A549 (cell line): Measurements from ENCODE around the gene DPP10. TPM values are rescaled to one million over a fixed set of nuclear protein-coding genes. Genes with fewer than 3 reads are reported as not detected.
A peak's percentile ranks its signal among the peaks of the same experiment; 100 is the strongest.

Source experiments
- ATAC-seq, 2 experiments: fragments of 200-7000 bp in 1 of 2; fragments of >200 bp in 1 of 2; cut with Nextera tagmentation in 1 of 2; cut with Tn5 transposase in 1 of 2; 3 replicates each; pipeline versions ENCODE4 v1.8.0 to v1.9.1; 2018 to 2020; ENCODE audit warnings: mild to moderate bottlenecking in 1 of 2, moderate library complexity in 1 of 2
- CTCF ChIA-PET: fragments of 300-600 bp; sonication (Branson Sonifier 250); formaldehyde crosslinking; extraction: SDS; loops from one replicate; lab custom pipeline; 2021; ENCODE audit warnings: antibody characterized with exemption, inconsistent platforms; lab: Yijun Ruan, JAX
- POLR2A ChIA-PET: fragments of 350-600 bp; formaldehyde crosslinking; extraction: SDS; loops from one replicate; lab custom pipeline; 2021; ENCODE audit warnings: antibody characterized with exemption, inconsistent platforms; lab: Yijun Ruan, JAX
- DNase-seq, 2 experiments: peaks; one replicate each; pipeline versions ENCODE4 v3.0.0 to v3.0.0-alpha.2; 2011 to 2016; ENCODE audit warnings: low read depth in 1 of 2, low spot score in 1 of 2
- FAIRE-seq: peaks from 2 replicates; lab custom pipeline; 2011; peaks lifted over from hg19 to GRCh38; lab: Jason Lieb, UNC
- H3K27ac ChIP-seq, 2 experiments: fragments of >200 bp; sonication (Bioruptor Twin); formaldehyde crosslinking; 3 replicates each; pipeline ENCODE4 v1.5.1; 2016 to 2017
- H3K4me1 ChIP-seq: fragments of >200 bp; sonication (Bioruptor Twin); formaldehyde crosslinking; 3 replicates; pipeline ENCODE4 v1.6.1; 2016
- H3K4me2 ChIP-seq: fragments of >200 bp; sonication (Bioruptor Twin); formaldehyde crosslinking; 3 replicates; pipeline ENCODE4 v1.6.1; 2016
- H3K4me3 ChIP-seq: fragments of >200 bp; sonication (Bioruptor Twin); formaldehyde crosslinking; 3 replicates; pipeline ENCODE4 v1.5.1; 2016
- H3K9me3 ChIP-seq: fragments of >200 bp; sonication (Bioruptor Twin); formaldehyde crosslinking; 3 replicates; pipeline ENCODE4 v1.6.1; 2016
- BHLHE40 ChIP-seq: IDR thresholded peaks from 2 replicates; pipeline ENCODE4 v1.6.1; 2012; ENCODE audit warnings: low read depth, low read length, inconsistent platforms
- CBX8 ChIP-seq: fragments of 200-600 bp; sonication (generic); IDR thresholded peaks from 2 replicates; pipeline ENCODE4 v1.6.1; 2016
- CEBPB ChIP-seq, 2 experiments: fragments of >200 bp in 1 of 2; sonication (Bioruptor Twin) in 1 of 2; formaldehyde crosslinking in 1 of 2; IDR thresholded peaks; 2 replicates each; pipeline ENCODE4 v1.6.1; 2012 to 2016
- CHD2 ChIP-seq: fragments of 150-350 bp; IDR thresholded peaks from 2 replicates; pipeline ENCODE4 v1.6.1; 2014; ENCODE audit warnings: low read length; ENCODE audit not compliant: partially characterized antibody
- CHD4 ChIP-seq: fragments of 200-600 bp; sonication (generic); IDR thresholded peaks from 2 replicates; pipeline ENCODE4 v1.6.1; 2016; ENCODE audit warnings: antibody characterized with exemption, mild to moderate bottlenecking, borderline replicate concordance
- EHF ChIP-seq: fragments of 250-450 bp; sonication (Bioruptor Pico); IDR thresholded peaks from 2 replicates; pipeline ENCODE4 v1.5.0; 2020; ENCODE audit warnings: mild to moderate bottlenecking
- EHMT2 ChIP-seq: fragments of 200-600 bp; sonication (generic); IDR thresholded peaks from 2 replicates; pipeline ENCODE4 v1.6.1; 2016; ENCODE audit warnings: antibody characterized with exemption, low read depth, mild to moderate bottlenecking, moderate library complexity
- ESRRA ChIP-seq: fragments of 150-350 bp; IDR thresholded peaks from 2 replicates; pipeline ENCODE4 v1.6.1; 2014; ENCODE audit warnings: mild to moderate bottlenecking, low read length, borderline replicate concordance
- FOSB ChIP-seq: fragments of 250-450 bp; sonication (Bioruptor Pico); IDR thresholded peaks from 2 replicates; pipeline ENCODE4 v1.5.0; 2020; ENCODE audit warnings: mild to moderate bottlenecking, moderate library complexity
- FOSL2 ChIP-seq, 2 experiments: fragments of 450-650 bp in 1 of 2; fragments of >200 bp in 1 of 2; sonication (Bioruptor Twin) in 1 of 2; formaldehyde crosslinking; IDR thresholded peaks; 2 replicates each; pipeline versions ENCODE4 v1.5.0 to v1.6.1; 2016 to 2020; ENCODE audit warnings: mild to moderate bottlenecking in 1 of 2, moderate library complexity in 1 of 2
- GATA3 ChIP-seq: IDR thresholded peaks from 2 replicates; pipeline ENCODE4 v1.6.1; 2012; ENCODE audit warnings: borderline replicate concordance
- HEYL ChIP-seq: fragments of 250-450 bp; sonication (Bioruptor Pico); IDR thresholded peaks from 2 replicates; pipeline ENCODE4 v1.8.0; 2021; ENCODE audit warnings: mild to moderate bottlenecking, moderate library complexity
- JUN ChIP-seq, 2 experiments: fragments of >200 bp; sonication (Bioruptor Twin); formaldehyde crosslinking; IDR thresholded peaks; 2 replicates in 1 of 2; 3 replicates in 1 of 2; pipeline ENCODE4 v1.6.1; 2016 to 2017
- JUNB ChIP-seq: fragments of >200 bp; sonication (Bioruptor Twin); formaldehyde crosslinking; IDR thresholded peaks from 2 replicates; pipeline ENCODE4 v1.6.1; 2016
- KDM1A ChIP-seq: fragments of 200-600 bp; sonication (generic); IDR thresholded peaks from 2 replicates; pipeline ENCODE4 v1.6.1; 2016; ENCODE audit warnings: low read depth, mild to moderate bottlenecking
- KDM5A ChIP-seq: fragments of 200-600 bp; sonication (generic); IDR thresholded peaks from 2 replicates; pipeline ENCODE4 v1.6.1; 2016; ENCODE audit warnings: antibody characterized with exemption, mild to moderate bottlenecking
- MAFK ChIP-seq: fragments of 450-650 bp; IDR thresholded peaks from 2 replicates; pipeline ENCODE4 v1.6.1; 2014; ENCODE audit not compliant: partially characterized antibody
- MYC ChIP-seq: IDR thresholded peaks from 2 replicates; pipeline ENCODE4 v1.6.1; 2012; ENCODE audit warnings: mild to moderate bottlenecking, inconsistent platforms, low read length, improper control_type of control experiment, borderline replicate concordance
- NR3C1 ChIP-seq: fragments of >200 bp; sonication (Bioruptor Twin); formaldehyde crosslinking; IDR thresholded peaks from 3 replicates; pipeline ENCODE4 v1.6.1; 2017
- PHF8 ChIP-seq: fragments of 200-600 bp; sonication (generic); IDR thresholded peaks from 2 replicates; pipeline ENCODE4 v1.6.1; 2016; ENCODE audit warnings: low read depth, mild to moderate bottlenecking, antibody characterized with exemption, moderate library complexity, borderline replicate concordance
- POLR2A ChIP-seq: IDR thresholded peaks from 2 replicates; pipeline ENCODE4 v1.6.1; 2012; ENCODE audit warnings: mild to moderate bottlenecking, low read length
- POLR2AphosphoS2 ChIP-seq: conservative IDR thresholded peaks from 2 replicates; pipeline ENCODE4 v1.6.1; 2012; ENCODE audit warnings: low read length, improper control_type of control experiment, inconsistent platforms
- RFX5 ChIP-seq: fragments of 450-650 bp; IDR thresholded peaks from 2 replicates; pipeline ENCODE4 v1.7.1; 2014; ENCODE audit warnings: antibody characterized with exemption, mild to moderate bottlenecking, moderate library complexity
- RNF2 ChIP-seq: fragments of 200-600 bp; sonication (generic); IDR thresholded peaks from 2 replicates; pipeline ENCODE4 v1.6.1; 2016; ENCODE audit warnings: low read depth, mild to moderate bottlenecking, antibody characterized with exemption, moderate library complexity, borderline replicate concordance
- SMC3 ChIP-seq: fragments of >200 bp; sonication (Bioruptor Twin); formaldehyde crosslinking; IDR thresholded peaks from 3 replicates; pipeline ENCODE4 v1.6.1; 2018; ENCODE audit warnings: inconsistent platforms
- TFCP2L1 ChIP-seq: fragments of 250-450 bp; sonication (Bioruptor Pico); IDR thresholded peaks from 2 replicates; pipeline ENCODE4 v1.5.0; 2021; ENCODE audit warnings: mild to moderate bottlenecking
- ZC3H11A ChIP-seq: fragments of 450-650 bp; IDR thresholded peaks from 2 replicates; pipeline ENCODE4 v1.6.1; 2014; ENCODE audit warnings: antibody characterized with exemption, mild to moderate bottlenecking
- ZFP36 ChIP-seq: fragments of 450-650 bp; IDR thresholded peaks from 2 replicates; pipeline ENCODE4 v1.6.1; 2014; ENCODE audit warnings: borderline replicate concordance; ENCODE audit not compliant: partially characterized antibody
- ZSCAN20 ChIP-seq: fragments of 250-450 bp; sonication (Bioruptor Pico); IDR thresholded peaks from 2 replicates; pipeline ENCODE4 v1.8.0; 2022; ENCODE audit warnings: mild to moderate bottlenecking, moderate library complexity
- WGBS: methylation state at CpG from one replicate; pipeline ENCODE4 v1.1.6; 2017; ENCODE audit errors: missing lambda C conversion rate; 5-methylcytosine and 5-hydroxymethylcytosine counted together
- polyA plus RNA-seq, 4 experiments: library from polyadenylated mRNA; depleted of rRNA in 3 of 4; stranded (reverse); fragments of >200 nt; fragmentation: RNase III in 1 of 4; extraction: RNeasy Plus Mini Kit Qiagen cat#74134 plus additional on column Dnase treatment in 1 of 4; gene quantifications; 2 replicates in 3 of 4; 3 replicates in 1 of 4; pipeline ENCODE4 v1.2.3, GENCODE V29; 2011 to 2017
- TF ChIP-seq, protein P1 (sequence below): fragments of 250-450 bp; sonication (Bioruptor Pico); IDR thresholded peaks from 2 replicates; pipeline ENCODE4 v1.5.0; 2021; ENCODE audit warnings: mild to moderate bottlenecking, moderate library complexity, borderline replicate concordance
- TF ChIP-seq, protein P2 (sequence below): fragments of 150-350 bp; IDR thresholded peaks from 2 replicates; pipeline ENCODE4 v1.6.1; 2014; ENCODE audit warnings: low read depth, mild to moderate bottlenecking, low read length
- TF ChIP-seq, protein P3 (sequence below): fragments of >200 bp; sonication (Bioruptor Twin); formaldehyde crosslinking; IDR thresholded peaks from 3 replicates; pipeline ENCODE4 v1.6.1; 2016
- TF ChIP-seq, protein P4 (sequence below): IDR thresholded peaks from 2 replicates; pipeline ENCODE4 v1.6.1; 2012; ENCODE audit warnings: low read depth, borderline replicate concordance
- TF ChIP-seq, protein P5 (sequence below): IDR thresholded peaks from 2 replicates; pipeline ENCODE4 v1.6.1; 2012
- TF ChIP-seq, protein P6 (sequence below): fragments of >200 bp; sonication (Bioruptor Twin); formaldehyde crosslinking; IDR thresholded peaks from 2 replicates; pipeline ENCODE4 v1.6.1; 2016
- TF ChIP-seq, protein P7 (sequence below): fragments of 250-450 bp; sonication (Bioruptor Pico); IDR thresholded peaks from 2 replicates; pipeline ENCODE4 v1.5.0; 2020; ENCODE audit warnings: low read depth, mild to moderate bottlenecking, moderate library complexity

The DPP10 gene
- polyA plus RNA-seq, 2 of the 4 experiments (the other 2 are of a cell fraction), result not detected

DNA sequence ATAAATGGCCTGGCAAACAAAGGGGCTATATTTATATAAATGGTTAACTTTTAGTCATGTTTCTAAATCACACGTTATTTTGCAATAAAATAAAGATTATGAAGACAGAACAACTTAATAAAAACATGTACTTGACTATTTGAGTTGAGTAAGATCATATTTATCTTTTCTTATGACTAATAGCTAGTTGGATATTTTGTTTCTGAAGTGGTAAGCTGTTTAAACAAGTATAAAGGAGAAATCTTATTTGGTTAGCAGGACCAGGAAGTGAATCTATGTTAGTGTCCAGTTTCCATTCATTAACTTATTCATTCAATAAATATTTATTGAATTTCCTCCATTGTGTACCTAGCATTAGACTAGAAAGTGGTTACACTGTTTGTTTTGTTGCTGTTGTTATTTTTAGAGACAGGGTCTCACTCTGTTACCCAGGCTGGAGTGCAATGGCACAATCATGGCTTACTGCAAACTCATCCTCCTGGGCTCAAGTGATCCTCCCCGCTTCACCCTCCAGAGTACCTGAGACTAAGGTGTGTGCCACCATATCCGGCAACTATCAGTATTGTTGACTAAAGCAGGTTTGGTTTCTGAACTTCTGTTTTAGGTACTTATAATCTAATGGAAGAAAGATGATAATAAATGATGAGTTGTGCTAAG, 312.6 kb downstream of the DPP10 start:
- Histone ChIP-seq H3K9me3 (no peaks in the 10 kb centered on the region), H3K4me1 (peaks cover 8% of the 10 kb centered on the region; the same call in 1 of the 3 replicates), H3K4me2 (0 out of 3 replicates have a peak overlapping the region, but pooled peaks have one; percentile 33), H3K27ac (no peak overlapping the region), H3K4me3 (no peak overlapping the region)
- FAIRE-seq, result no peak
- ATAC-seq, result peak; percentile 13 to 87; a peak in 3 of 6 replicates
- 17% methylated on average over 3 of the region's 3 CpGs for WGBS
- ChIA-PET POLR2A (no interaction called here), CTCF (no interaction called here)
- peak in 1 of 2 experiments; percentile 61 for DNase-seq
- TF ChIP-seq RNF2 (no peak), CBX8 (no peak), SMC3 (no peak), JUNB (peak; percentile 75), FOSL2 (IDR thresholded peaks at IDR 0.05) (0 out of 2 replicates have a peak, but pooled peaks have one; percentile 32), FOSL2 (CRISPR knock-in tag; IDR thresholded peaks at IDR 0.05) (peak; percentile 79), ZSCAN20 (CRISPR knock-in tag) (no peak), EHF (CRISPR knock-in tag) (no peak), BHLHE40 (no peak), ESRRA (no peak), POLR2A (no peak), PHF8 (no peak), TFCP2L1 (CRISPR knock-in tag) (no peak), JUN (IDR thresholded peaks at IDR 0.05) (no peak), CHD2 (no peak), MAFK (no peak), NR3C1 (no peak), POLR2AphosphoS2 (no peak), KDM5A (no peak), FOSB (CRISPR knock-in tag) (no peak), ZFP36 (no peak), KDM1A (no peak), CEBPB (IDR thresholded peaks at IDR 0.05) (peak; percentile 32 to 53; a peak in 1 of 4 replicates), RFX5 (no peak), HEYL (CRISPR knock-in tag) (no peak), GATA3 (peak; percentile 67), MYC (no peak), CHD4 (no peak), ZC3H11A (no peak), EHMT2 (no peak)
- TF ChIP-seq, protein P1, sequence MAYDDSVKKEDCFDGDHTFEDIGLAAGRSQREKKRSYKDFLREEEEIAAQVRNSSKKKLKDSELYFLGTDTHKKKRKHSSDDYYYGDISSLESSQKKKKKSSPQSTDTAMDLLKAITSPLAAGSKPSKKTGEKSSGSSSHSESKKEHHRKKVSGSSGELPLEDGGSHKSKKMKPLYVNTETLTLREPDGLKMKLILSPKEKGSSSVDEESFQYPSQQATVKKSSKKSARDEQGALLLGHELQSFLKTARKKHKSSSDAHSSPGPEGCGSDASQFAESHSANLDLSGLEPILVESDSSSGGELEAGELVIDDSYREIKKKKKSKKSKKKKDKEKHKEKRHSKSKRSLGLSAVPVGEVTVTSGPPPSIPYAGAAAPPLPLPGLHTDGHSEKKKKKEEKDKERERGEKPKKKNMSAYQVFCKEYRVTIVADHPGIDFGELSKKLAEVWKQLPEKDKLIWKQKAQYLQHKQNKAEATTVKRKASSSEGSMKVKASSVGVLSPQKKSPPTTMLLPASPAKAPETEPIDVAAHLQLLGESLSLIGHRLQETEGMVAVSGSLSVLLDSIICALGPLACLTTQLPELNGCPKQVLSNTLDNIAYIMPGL (CRISPR knock-in tag), result no peak
- TF ChIP-seq, protein P2, sequence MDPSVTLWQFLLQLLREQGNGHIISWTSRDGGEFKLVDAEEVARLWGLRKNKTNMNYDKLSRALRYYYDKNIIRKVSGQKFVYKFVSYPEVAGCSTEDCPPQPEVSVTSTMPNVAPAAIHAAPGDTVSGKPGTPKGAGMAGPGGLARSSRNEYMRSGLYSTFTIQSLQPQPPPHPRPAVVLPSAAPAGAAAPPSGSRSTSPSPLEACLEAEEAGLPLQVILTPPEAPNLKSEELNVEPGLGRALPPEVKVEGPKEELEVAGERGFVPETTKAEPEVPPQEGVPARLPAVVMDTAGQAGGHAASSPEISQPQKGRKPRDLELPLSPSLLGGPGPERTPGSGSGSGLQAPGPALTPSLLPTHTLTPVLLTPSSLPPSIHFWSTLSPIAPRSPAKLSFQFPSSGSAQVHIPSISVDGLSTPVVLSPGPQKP, result no peak
- TF ChIP-seq, protein P3, sequence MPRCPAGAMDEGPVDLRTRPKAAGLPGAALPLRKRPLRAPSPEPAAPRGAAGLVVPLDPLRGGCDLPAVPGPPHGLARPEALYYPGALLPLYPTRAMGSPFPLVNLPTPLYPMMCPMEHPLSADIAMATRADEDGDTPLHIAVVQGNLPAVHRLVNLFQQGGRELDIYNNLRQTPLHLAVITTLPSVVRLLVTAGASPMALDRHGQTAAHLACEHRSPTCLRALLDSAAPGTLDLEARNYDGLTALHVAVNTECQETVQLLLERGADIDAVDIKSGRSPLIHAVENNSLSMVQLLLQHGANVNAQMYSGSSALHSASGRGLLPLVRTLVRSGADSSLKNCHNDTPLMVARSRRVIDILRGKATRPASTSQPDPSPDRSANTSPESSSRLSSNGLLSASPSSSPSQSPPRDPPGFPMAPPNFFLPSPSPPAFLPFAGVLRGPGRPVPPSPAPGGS, result 0 out of 3 replicates have a peak, but pooled peaks have one; percentile 31
- TF ChIP-seq, protein P4, sequence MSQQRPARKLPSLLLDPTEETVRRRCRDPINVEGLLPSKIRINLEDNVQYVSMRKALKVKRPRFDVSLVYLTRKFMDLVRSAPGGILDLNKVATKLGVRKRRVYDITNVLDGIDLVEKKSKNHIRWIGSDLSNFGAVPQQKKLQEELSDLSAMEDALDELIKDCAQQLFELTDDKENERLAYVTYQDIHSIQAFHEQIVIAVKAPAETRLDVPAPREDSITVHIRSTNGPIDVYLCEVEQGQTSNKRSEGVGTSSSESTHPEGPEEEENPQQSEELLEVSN, result no peak
- TF ChIP-seq, protein P5, sequence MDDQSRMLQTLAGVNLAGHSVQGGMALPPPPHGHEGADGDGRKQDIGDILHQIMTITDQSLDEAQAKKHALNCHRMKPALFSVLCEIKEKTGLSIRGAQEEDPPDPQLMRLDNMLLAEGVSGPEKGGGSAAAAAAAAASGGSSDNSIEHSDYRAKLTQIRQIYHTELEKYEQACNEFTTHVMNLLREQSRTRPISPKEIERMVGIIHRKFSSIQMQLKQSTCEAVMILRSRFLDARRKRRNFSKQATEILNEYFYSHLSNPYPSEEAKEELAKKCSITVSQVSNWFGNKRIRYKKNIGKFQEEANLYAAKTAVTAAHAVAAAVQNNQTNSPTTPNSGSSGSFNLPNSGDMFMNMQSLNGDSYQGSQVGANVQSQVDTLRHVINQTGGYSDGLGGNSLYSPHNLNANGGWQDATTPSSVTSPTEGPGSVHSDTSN, result no peak
- TF ChIP-seq, protein P6, sequence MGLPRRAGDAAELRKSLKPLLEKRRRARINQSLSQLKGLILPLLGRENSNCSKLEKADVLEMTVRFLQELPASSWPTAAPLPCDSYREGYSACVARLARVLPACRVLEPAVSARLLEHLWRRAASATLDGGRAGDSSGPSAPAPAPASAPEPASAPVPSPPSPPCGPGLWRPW, result no peak
- TF ChIP-seq, protein P7, sequence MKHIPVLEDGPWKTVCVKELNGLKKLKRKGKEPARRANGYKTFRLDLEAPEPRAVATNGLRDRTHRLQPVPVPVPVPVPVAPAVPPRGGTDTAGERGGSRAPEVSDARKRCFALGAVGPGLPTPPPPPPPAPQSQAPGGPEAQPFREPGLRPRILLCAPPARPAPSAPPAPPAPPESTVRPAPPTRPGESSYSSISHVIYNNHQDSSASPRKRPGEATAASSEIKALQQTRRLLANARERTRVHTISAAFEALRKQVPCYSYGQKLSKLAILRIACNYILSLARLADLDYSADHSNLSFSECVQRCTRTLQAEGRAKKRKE (CRISPR knock-in tag), result no peak
